ENCODE measurements around the gene MAP2K6.

DNA sequence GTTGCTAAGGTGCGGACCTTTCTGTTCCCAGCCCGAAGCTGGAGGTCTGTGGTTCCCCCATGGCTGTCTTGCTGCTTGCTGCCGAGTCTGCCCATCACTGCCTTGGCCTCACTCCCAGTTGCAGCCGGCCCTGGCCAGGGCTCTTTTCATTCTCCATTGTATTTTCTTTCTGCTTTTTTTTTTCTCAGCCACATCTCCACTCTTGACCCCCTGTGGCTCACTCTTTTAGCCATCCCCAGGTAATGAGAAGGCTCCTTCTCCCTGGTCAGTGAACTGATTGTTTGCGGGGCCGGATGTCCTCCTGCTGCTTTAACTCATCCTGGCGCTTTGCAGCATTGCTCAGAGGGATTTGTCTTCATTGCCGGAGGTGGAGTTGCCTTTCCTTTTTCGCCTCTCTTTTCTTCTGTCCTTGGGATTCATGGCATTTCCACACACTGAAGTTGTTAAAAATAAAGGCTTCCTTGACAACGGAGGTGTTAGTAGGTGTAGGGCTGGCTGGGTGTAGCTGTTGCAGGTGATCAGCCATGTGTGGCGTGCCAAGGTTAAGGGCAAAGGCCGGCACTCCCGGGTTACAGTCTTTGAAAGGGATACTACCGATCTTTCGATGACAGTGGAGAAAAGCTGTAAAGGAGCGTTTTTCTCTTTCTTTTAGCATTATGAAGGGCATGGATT is 34.1 kb downstream of the MAP2K6 start:
- TF ChIP-seq, protein P1, sequence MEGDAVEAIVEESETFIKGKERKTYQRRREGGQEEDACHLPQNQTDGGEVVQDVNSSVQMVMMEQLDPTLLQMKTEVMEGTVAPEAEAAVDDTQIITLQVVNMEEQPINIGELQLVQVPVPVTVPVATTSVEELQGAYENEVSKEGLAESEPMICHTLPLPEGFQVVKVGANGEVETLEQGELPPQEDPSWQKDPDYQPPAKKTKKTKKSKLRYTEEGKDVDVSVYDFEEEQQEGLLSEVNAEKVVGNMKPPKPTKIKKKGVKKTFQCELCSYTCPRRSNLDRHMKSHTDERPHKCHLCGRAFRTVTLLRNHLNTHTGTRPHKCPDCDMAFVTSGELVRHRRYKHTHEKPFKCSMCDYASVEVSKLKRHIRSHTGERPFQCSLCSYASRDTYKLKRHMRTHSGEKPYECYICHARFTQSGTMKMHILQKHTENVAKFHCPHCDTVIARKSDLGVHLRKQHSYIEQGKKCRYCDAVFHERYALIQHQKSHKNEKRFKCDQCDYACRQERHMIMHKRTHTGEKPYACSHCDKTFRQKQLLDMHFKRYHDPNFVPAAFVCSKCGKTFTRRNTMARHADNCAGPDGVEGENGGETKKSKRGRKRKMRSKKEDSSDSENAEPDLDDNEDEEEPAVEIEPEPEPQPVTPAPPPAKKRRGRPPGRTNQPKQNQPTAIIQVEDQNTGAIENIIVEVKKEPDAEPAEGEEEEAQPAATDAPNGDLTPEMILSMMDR (conservative IDR thresholded peaks at IDR 0.05; ENCODE audit: low read length): no peak
- no peak for TF ChIP-seq EZH2phosphoT487 (IDR thresholded peaks at IDR 0.05; ENCODE audit: borderline replicate concordance)
